Esophagus muscularis mucosa (tissue), 4 donors: ENCODE data around the gene CDKN2B-AS1. TPM values are rescaled to one million over a fixed set of nuclear protein-coding genes. Genes with fewer than 3 reads are reported as not detected.

Experiments used
- DNase-seq: peaks from one replicate; pipeline ENCODE4 v3.0.0-alpha.2; 2017; ENCODE audit errors: extremely low spot score
- H3K27ac ChIP-seq, 4 donors: fragments of 200-600 bp; sonication (generic); replicated peaks in 1 of 4; 1 replicate in 3 of 4; 2 replicates in 1 of 4; pipeline ENCODE4 v1.5.1; 2016 to 2019; ENCODE audit warnings: mild to moderate bottlenecking in 1 of 4
- H3K27me3 ChIP-seq, 4 donors: fragments of 200-600 bp; sonication (generic); one replicate each; pipeline versions ENCODE4 v1.5.1 to v1.6.0; 2016 to 2019
- H3K36me3 ChIP-seq, 4 donors: fragments of 200-600 bp; sonication (generic); one replicate each; pipeline ENCODE4 v1.5.1; 2016 to 2019
- H3K4me1 ChIP-seq, 4 donors: fragments of 200-600 bp; sonication (generic); one replicate each; pipeline ENCODE4 v1.5.1; 2016 to 2019
- H3K4me3 ChIP-seq, 4 donors: fragments of 200-600 bp; sonication (generic); 1 replicate in 2 of 4; 2 replicates in 2 of 4; pipeline ENCODE4 v1.5.1; 2016 to 2019; ENCODE audit warnings: mild to moderate bottlenecking in 4 of 4, moderate library complexity in 1 of 4
- H3K9me3 ChIP-seq, 4 donors: fragments of 200-600 bp; sonication (generic); 1 replicate in 3 of 4; 2 replicates in 1 of 4; pipeline ENCODE4 v1.5.1; 2016 to 2019
- EP300 ChIP-seq: sonication (generic); formaldehyde crosslinking; IDR thresholded peaks from one replicate; pipeline ENCODE4 v1.6.1; 2017; ENCODE audit warnings: antibody characterized with exemption
- POLR2A ChIP-seq: fragments of 450-650 bp; IDR thresholded peaks from one replicate; pipeline ENCODE4 v1.6.1; 2017; ENCODE audit warnings: antibody characterized with exemption, moderate library complexity, mild to moderate bottlenecking, low read depth
- POLR2AphosphoS5 ChIP-seq, 2 donors: sonication (generic); formaldehyde crosslinking; IDR thresholded peaks; one replicate each; pipeline ENCODE4 v1.6.1; 2017; ENCODE audit warnings: antibody characterized with exemption in 2 of 2
- WGBS: methylation state at CpG from one replicate; pipeline ENCODE4 v1.1.5; 2018; 5-methylcytosine and 5-hydroxymethylcytosine counted together
- intact Hi-C: fragments of 100-400 bp; cut with DNase I; formaldehyde crosslinking; loops from one replicate; pipeline ENCODE4 v1.15.1; 2023
- total RNA-seq, 4 donors: library from RNA; depleted of rRNA; stranded (reverse); fragments of >200 nt; gene quantifications; one replicate each; pipeline versions ENCODE4 v1.1.0 to v1.2.1, GENCODE V29; 2016
- TF ChIP-seq, protein P1 (sequence below), 3 experiments: fragments of 200-600 bp in 2 of 3; fragments of 450-650 bp in 1 of 3; sonication (generic) in 2 of 3; IDR thresholded peaks; one replicate each; pipeline ENCODE4 v1.5.1; 2017 to 2019; ENCODE audit warnings: antibody characterized with exemption in 3 of 3, mild to moderate bottlenecking in 2 of 3, moderate library complexity in 1 of 3

Gene CDKN2B-AS1
- total RNA-seq, 4 donors from 2014 or later: 0.52 to 1.3 (median 0.85) TPM

- no peak for DNase-seq
- WGBS: 80% methylated on average over 2 of the region's 2 CpGs
- TF ChIP-seq POLR2A (no peak), POLR2AphosphoS5 (IDR thresholded peaks at IDR 0.05) (no peak), EP300 (no peak)
- TF ChIP-seq, protein P1, sequence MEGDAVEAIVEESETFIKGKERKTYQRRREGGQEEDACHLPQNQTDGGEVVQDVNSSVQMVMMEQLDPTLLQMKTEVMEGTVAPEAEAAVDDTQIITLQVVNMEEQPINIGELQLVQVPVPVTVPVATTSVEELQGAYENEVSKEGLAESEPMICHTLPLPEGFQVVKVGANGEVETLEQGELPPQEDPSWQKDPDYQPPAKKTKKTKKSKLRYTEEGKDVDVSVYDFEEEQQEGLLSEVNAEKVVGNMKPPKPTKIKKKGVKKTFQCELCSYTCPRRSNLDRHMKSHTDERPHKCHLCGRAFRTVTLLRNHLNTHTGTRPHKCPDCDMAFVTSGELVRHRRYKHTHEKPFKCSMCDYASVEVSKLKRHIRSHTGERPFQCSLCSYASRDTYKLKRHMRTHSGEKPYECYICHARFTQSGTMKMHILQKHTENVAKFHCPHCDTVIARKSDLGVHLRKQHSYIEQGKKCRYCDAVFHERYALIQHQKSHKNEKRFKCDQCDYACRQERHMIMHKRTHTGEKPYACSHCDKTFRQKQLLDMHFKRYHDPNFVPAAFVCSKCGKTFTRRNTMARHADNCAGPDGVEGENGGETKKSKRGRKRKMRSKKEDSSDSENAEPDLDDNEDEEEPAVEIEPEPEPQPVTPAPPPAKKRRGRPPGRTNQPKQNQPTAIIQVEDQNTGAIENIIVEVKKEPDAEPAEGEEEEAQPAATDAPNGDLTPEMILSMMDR (IDR thresholded peaks at IDR 0.05): no peak
- no peak overlapping the region for H3K27ac ChIP-seq
- intact Hi-C loops: no loop called here
- no peak overlapping the region for H3K4me3 ChIP-seq
- H3K4me1 ChIP-seq: peaks cover 10 to 17% (median 15%) of the 10 kb centered on the region in 4 donors
- H3K36me3 ChIP-seq: no peaks in the 10 kb centered on the region
- H3K9me3 ChIP-seq: no peaks in the 10 kb centered on the region
- H3K27me3 ChIP-seq: peaks cover 0 to 13% (median 0%) of the 10 kb centered on the region in 4 donors
Observed at GRCh38 chr9:21998026-21998425, 3.4 kb downstream of the CDKN2B-AS1 start.

GRCh38 chr9:22002038-22002437 lies 7.4 kb downstream of the CDKN2B-AS1 start:
- H3K27ac ChIP-seq: no peak overlapping the region
- H3K36me3 ChIP-seq: no peaks in the 10 kb centered on the region
- H3K4me1 ChIP-seq: peaks cover 0 to 8% (median 3%) of the 10 kb centered on the region in 4 donors
- no peak for DNase-seq
- no peak overlapping the region for H3K4me3 ChIP-seq
- intact Hi-C loops: loop anchor here (10.0 kb wide), 1 partner anchor 233 kb away; no protein-coding TSS in a partner anchor
- H3K27me3 ChIP-seq: peaks cover 0 to 36% (median 2%) of the 10 kb centered on the region in 4 donors
- H3K9me3 ChIP-seq: no peaks in the 10 kb centered on the region
- WGBS: 75% methylated on average over 1 of the region's 1 CpG
- no peak for TF ChIP-seq POLR2A
- no peak for TF ChIP-seq POLR2AphosphoS5 (IDR thresholded peaks at IDR 0.05)
- TF ChIP-seq, protein P1 (IDR thresholded peaks at IDR 0.05): no peak
- no peak for TF ChIP-seq EP300

DNA sequence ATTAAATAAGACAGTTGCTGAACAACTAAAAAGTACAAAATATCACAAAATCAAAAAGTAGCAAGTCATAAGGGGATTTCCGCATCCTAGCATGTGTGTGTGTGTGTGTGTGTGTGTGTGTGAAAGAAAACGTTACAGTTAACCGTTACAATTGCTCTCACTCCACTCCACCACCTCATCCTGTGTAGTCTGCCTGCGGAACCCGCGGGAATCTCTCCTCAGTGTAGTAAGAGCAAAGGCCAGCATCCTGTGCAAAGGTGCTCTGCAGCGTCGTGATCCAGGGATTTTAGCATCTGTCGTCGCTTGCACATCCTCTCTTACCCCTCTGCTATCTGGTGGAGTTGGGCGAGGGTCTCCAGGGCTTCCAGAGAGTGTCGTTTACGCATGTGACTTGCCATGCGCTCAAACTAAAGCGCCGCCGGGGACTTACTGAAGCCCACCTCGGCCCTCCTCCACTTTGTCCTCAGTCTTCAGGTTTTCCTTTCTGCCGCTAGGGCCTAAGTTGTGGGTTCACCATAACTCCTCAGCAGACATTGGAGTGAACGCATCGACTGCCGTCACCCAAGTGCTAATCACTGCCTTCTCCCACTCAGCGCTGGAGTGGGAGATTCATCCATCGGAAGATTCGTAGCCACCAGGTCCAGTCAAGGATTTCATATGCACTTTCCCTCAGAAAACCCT lies 10.6 kb downstream of the CDKN2B-AS1 start:
- intact Hi-C loops: loop anchor here (10.0 kb wide), 1 partner anchor 230 kb away; no protein-coding TSS in a partner anchor
- H3K27ac ChIP-seq: no peak overlapping the region

DNA sequence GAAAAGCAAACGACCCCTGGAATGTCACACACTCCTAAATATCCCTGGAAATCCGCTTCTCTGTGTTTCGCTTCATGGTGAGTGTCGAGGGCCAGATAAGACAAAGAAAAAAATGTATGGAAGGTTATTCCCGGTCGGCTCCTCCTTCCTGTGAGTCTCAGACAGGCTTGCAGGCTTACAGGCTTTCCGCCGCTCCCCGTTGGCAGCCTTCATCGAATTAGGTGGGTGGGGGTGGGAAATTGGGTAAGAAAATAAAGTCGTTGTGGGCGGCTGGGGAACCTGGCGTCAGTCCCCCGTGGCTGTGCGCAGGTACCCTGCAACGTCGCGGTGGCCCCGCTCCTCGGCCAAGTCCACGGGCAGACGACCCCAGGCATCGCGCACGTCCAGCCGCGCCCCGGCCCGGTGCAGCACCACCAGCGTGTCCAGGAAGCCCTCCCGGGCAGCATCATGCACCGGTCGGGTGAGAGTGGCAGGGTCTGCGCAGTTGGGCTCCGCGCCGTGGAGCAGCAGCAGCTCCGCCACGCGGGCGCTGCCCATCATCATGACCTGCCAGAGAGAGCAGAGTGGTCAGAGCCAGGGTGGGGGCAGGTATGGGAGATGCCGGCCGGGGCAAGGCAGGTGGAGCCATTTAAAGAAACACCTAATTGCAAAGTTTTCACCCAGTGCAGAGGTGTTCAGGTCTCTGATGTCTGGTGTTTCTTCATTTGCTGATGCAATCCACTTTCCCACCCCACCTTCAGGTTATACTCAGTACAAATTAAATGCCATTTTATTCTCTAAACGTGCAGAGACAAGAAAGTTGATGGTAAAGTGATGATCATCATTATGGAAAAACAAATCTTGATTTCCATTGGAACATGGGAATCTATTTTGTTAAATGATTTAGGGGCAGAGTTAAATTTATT lies 11.4 kb downstream of the CDKN2B-AS1 start:
- no peak overlapping the region for H3K4me3 ChIP-seq
- peaks cover 0 to 38% (median 2%) of the 10 kb centered on the region in 4 donors for H3K27me3 ChIP-seq

More for the DNA sequence above, 10.6 kb downstream of the CDKN2B-AS1 start:
- TF ChIP-seq EP300 (no peak), POLR2AphosphoS5 (IDR thresholded peaks at IDR 0.05) (no peak), POLR2A (no peak)
- TF ChIP-seq, protein P1 (IDR thresholded peaks at IDR 0.05): no peak
- DNase-seq: no peak
- 51% methylated on average over 25 of the region's 25 CpGs for WGBS
- Histone ChIP-seq H3K4me3 (no peak overlapping the region), H3K9me3 (no peaks in the 10 kb centered on the region), H3K36me3 (no peaks in the 10 kb centered on the region), H3K27me3 (peaks cover 0 to 38% (median 2%) of the 10 kb centered on the region in 4 donors), H3K4me1 (peaks cover 12 to 33% (median 19%) of the 10 kb centered on the region in 4 donors)

More for the DNA sequence above, 11.4 kb downstream of the CDKN2B-AS1 start:
- Histone ChIP-seq H3K4me1 (peaks cover 12 to 33% (median 19%) of the 10 kb centered on the region in 4 donors), H3K27ac (no peak overlapping the region), H3K36me3 (no peaks in the 10 kb centered on the region), H3K9me3 (no peaks in the 10 kb centered on the region)
- DNase-seq: no peak
- TF ChIP-seq POLR2AphosphoS5 (IDR thresholded peaks at IDR 0.05): no peak
- TF ChIP-seq, protein P1 (IDR thresholded peaks at IDR 0.05): no peak
- no peak for TF ChIP-seq EP300
- no peak for TF ChIP-seq POLR2A
- 38% methylated on average over 44 of the region's 44 CpGs for WGBS
- intact Hi-C loops: loop anchor here (10.0 kb wide), 1 partner anchor 229 kb away; no protein-coding TSS in a partner anchor
